ENCODE data around the gene SYT6. TPM values are rescaled to one million over a fixed set of nuclear protein-coding genes. Genes with fewer than 3 reads are reported as not detected.

SYT6 gene
- polyA plus RNA-seq, 3 donors: 0.01 TPM; not detected in 2

GRCh38 chr1:114159941-114160340 lies 6.3 kb upstream of the SYT6 start:
- Mint-ChIP-seq H3K4me3 (no peak overlapping the region), H3K27me3 (ENCODE audit: low read depth in 3 of 3) (peaks cover 47 to 54% (median 51%) of the 10 kb centered on the region in 3 donors), H3K36me3 (peaks cover 4 to 5% of the 10 kb centered on the region in 2 donors), H3K4me1 (peaks cover 2% of the 10 kb centered on the region), H3K9me3 (peaks cover 0 to 5% (median 3%) of the 10 kb centered on the region in 7 donors), H3K27ac (no peak overlapping the region)
- H2AFZ ChIP-seq (ENCODE audit: insufficient read depth, low read depth, low read length, poor library complexity, severe bottlenecking): no peak overlapping the region
- no CpG with 5 or more reads among the region's 2 CpGs for WGBS (ENCODE audit: insufficient coverage)
- peaks cover 40 to 55% of the 10 kb centered on the region in 2 donors for H3K27me3 ChIP-seq (ENCODE audit: control insufficient read depth in 2 of 2, insufficient read depth in 2 of 2, low read length in 2 of 2)
- H3K36me3 ChIP-seq (replicated peaks in 1 of 2; ENCODE audit: control insufficient read depth in 1 of 2, insufficient read depth in 2 of 2, low read length in 2 of 2): no peaks in the 10 kb centered on the region
- peaks cover 2% of the 10 kb centered on the region in 2 donors for H3K4me1 ChIP-seq (ENCODE audit: control insufficient read depth in 1 of 2, insufficient read depth in 2 of 2, low read length in 2 of 2)
- H3K9ac ChIP-seq (ENCODE audit: insufficient read depth, low read length, poor library complexity, severe bottlenecking): no peak overlapping the region
- no peaks in the 10 kb centered on the region for H3K79me2 ChIP-seq (ENCODE audit: insufficient read depth, low read length)
- no peak for TF ChIP-seq CTCF (IDR thresholded peaks at IDR 0.05)
- H3K4me2 ChIP-seq (replicated peaks; ENCODE audit: extremely low read depth, low read length, poor library complexity, severe bottlenecking): no peak overlapping the region
- H3K27ac ChIP-seq (ENCODE audit: low read depth in 1 of 2, low read length in 2 of 2): no peak overlapping the region
- no peaks in the 10 kb centered on the region for H4K20me1 ChIP-seq (ENCODE audit: insufficient read depth, low read length)
- intact Hi-C loops (cut with micrococcal nuclease): loop anchor here in 1 of 2 donors (10.0 kb wide), 1 partner anchor 105 kb away; no protein-coding TSS in a partner anchor
- DNase-seq: no peak
- no peak overlapping the region for H3K4me3 ChIP-seq (replicated peaks in 1 of 3; ENCODE audit: low read depth in 2 of 3, low read length in 3 of 3)
- peaks cover 3 to 10% of the 10 kb centered on the region in 2 donors for H3K9me3 ChIP-seq (replicated peaks in 1 of 2; ENCODE audit: control insufficient read depth in 1 of 2, insufficient read depth in 1 of 2, low read length in 2 of 2)

- Histone ChIP-seq H3K27ac (ENCODE audit: low read depth in 1 of 2, low read length in 2 of 2) (no peak overlapping the region), H3K4me3 (replicated peaks in 1 of 3; ENCODE audit: low read depth in 2 of 3, low read length in 3 of 3) (no peak overlapping the region), H3K79me2 (ENCODE audit: insufficient read depth, low read length) (no peaks in the 10 kb centered on the region), H4K20me1 (ENCODE audit: insufficient read depth, low read length) (no peaks in the 10 kb centered on the region), H2AFZ (ENCODE audit: insufficient read depth, low read depth, low read length, poor library complexity, severe bottlenecking) (no peak overlapping the region), H3K9ac (ENCODE audit: insufficient read depth, low read length, poor library complexity, severe bottlenecking) (no peak overlapping the region), H3K36me3 (replicated peaks in 1 of 2; ENCODE audit: control insufficient read depth in 1 of 2, insufficient read depth in 2 of 2, low read length in 2 of 2) (no peaks in the 10 kb centered on the region), H3K4me1 (ENCODE audit: control insufficient read depth in 1 of 2, insufficient read depth in 2 of 2, low read length in 2 of 2) (peaks cover 24 to 27% of the 10 kb centered on the region in 2 donors), H3K27me3 (ENCODE audit: control insufficient read depth in 2 of 2, insufficient read depth in 2 of 2, low read length in 2 of 2) (peaks cover 60 to 77% of the 10 kb centered on the region in 2 donors), H3K4me2 (replicated peaks; ENCODE audit: extremely low read depth, low read length, poor library complexity, severe bottlenecking) (no peak overlapping the region), H3K9me3 (replicated peaks in 1 of 2; ENCODE audit: control insufficient read depth in 1 of 2, insufficient read depth in 1 of 2, low read length in 2 of 2) (peaks cover 3 to 18% of the 10 kb centered on the region in 2 donors)
- H3K27me3 Mint-ChIP-seq (ENCODE audit: low read depth in 3 of 3): peaks cover 68 to 78% (median 72%) of the 10 kb centered on the region in 3 donors
- intact Hi-C loops (cut with micrococcal nuclease): loop anchor here in 1 of 2 donors (10.0 kb wide), 1 partner anchor 108 kb away; no protein-coding TSS in a partner anchor
- WGBS (ENCODE audit: insufficient coverage): 38% methylated on average over 1 of the region's 6 CpGs
- peaks cover 21% of the 10 kb centered on the region for H3K4me1 Mint-ChIP-seq
- DNase-seq: no peak
- TF ChIP-seq CTCF (IDR thresholded peaks at IDR 0.05): no peak
- no peak overlapping the region for H3K27ac Mint-ChIP-seq
- peaks cover 10 to 13% of the 10 kb centered on the region in 2 donors for H3K36me3 Mint-ChIP-seq
- H3K4me3 Mint-ChIP-seq: no peak overlapping the region
- H3K9me3 Mint-ChIP-seq: peaks cover 0 to 19% (median 11%) of the 10 kb centered on the region in 7 donors
Observed at GRCh38 chr1:114157275-114157660, 3.6 kb upstream of the SYT6 start.

Measured in CD14-positive monocyte (primary cell).